Measurements from ENCODE around the gene AFG1L.
"Not testable (repeated sequence)": the region's sequence is repeated elsewhere in the genome, so short reads cannot be mapped to it uniquely, and the experiment has no call there.

The AFG1L gene

DNA sequence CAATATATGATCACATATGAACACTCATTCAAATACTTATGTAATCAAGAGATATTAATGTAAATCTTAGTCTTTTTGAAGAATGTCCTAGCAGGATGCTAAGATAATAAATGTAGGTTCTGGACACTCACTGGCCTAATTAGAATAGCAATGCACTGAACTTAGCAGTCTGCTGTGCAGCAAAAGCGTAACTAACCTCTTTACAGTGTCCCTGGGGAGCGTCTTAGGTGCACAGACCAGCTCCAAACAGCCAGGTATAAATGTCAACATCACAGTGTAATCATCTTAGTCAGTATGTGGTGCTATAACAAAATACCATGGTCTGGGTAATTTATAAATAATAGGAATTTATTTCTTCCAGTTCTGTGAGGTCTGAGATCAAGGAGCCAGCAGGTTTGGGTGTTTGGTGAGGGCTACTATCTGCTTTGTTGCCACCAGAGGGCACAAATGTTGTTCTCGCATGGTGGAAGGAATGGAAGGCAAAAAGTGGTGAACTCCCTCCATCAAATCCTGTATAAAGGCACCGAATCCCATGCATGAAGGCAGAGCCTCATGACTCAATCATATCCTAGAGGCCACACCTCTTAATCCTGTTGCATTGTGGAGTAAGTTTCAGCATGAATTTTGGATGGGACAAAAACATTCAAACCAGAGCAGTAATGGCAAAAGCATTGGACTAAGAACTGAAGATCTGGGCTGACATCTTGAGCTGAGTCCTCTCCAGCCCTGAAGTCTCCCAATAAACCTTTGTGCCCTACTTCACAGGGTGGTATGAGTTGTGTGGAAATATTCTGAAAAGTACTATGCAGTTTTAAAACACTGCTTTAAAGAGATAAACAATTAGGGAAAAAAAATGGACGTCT, 224.1 kb downstream of the AFG1L start:
- no peak for DNase-seq (ENCODE audit: low read depth in 2 of 2)

DNA sequence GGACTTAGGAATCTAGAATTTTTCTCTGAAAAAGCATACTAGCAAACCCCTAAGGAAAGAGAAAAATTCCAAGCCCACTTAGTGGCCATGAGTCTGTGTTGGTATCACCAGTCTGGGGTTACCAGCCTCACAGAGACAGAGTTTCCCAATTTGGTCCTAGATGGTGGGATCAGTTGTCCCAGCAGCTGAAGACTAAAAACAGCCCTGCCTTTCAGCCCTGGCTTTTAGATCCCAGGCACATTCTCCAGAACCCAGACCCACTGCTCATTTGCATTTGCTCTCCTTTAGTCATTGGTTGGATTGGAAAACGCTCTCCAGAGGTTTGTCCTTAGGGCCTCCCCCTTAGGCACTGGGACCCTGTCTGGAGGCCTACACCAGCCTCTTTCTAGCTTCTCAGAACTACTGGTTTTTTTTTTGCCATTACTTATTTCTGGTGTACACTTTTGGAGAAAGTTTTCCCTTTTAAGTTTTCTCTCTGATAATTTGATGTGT, 226.8 kb downstream of the AFG1L start:
- DNase-seq (ENCODE audit: low read depth in 2 of 2), result no peak

DNA sequence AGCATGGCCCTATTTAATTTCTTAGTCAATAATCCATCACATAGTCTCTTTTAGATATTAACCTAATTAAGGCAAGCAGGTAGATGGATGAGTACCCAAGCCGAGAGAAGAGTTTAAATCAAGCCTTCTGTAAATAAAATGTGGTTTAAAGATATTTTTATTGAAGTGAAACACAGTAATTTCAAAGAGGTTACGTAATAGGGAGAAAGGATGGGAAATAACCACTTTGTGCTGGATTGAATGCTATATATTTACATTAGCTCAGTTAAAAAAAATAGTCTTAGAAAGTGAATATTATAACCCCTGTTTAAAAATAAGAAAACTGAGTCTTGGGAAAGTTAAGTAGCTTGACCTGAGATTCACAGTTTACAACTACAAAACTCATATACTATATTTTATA, 228.8 kb downstream of the AFG1L start:
- no peak for DNase-seq (ENCODE audit: low read depth in 2 of 2)

DNA sequence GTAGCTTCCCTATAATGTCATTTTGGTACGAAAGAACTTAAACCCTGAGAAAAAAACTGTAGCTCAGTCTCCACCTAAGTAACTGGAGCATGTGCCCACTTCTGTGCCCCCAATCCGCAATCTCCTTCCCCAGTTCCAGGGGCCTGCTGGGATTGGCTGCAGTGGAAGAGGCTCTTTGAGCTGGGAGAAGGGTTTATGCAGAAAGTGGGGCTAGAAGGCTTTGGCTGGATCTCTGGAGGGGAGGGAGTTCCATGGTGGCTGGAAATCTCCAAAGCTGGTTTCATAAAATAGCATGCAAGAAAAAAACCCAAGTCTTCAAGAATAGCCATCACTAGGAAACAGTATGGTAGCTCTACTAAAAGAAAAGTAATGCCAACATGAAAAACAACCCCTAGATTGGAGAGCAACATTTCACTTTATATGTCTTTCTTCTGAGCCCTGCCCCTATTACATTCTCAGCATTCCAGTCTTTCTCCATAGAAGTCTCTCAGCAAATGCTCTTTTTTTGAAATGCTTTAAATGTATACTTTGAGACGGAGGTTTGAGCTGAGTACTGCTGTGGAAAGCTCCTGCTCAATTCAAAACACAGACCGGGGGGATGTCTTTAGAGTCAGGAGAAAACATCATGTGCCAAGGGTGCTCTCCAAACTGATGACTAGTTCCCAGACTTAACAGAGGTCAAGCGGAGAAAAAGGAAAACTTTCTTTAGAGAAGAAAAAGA, 229.8 kb downstream of the AFG1L start:
- DNase-seq (ENCODE audit: low read depth in 2 of 2), result no peak

DNA sequence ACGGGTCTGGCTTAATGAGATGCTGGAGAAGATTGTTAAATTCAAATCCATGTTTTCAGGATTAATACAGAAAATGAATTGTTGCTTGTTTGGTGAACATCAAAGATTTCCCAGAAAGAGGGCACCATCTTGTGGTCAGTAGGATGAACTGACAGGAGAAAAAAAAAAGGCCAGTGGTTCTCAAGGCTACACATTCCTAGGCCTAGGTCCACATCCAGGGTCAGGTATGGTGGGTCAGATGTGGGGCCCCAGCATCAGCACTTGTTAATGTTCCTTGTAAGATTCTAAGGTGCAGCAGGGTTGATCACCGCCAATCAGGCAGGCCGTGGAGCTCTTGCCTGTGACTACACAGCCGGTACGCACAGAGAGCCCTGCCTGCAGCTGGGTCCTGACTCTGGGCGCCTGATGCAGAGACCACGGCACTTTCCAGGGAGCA, 231.9 kb downstream of the AFG1L start:
- DNase-seq (ENCODE audit: low read depth in 2 of 2), result no peak

DNA sequence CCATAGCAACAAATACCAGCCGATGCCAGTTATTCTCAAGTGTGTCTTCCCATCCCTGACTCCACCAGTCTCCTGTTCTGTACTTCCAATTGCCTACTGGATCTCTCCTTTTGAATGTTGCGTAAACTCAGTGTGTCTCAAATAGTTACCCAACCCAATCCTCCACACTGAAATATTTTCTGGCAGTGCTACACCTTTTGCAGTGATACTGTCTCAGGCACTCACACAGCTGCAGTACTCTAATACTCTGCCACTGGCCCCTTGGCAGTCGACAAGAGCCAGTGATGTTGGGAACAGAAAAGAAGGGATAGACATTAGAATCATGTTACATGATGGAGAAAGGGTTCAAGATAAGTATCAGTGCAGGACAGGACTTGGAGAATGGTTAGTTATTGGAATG, 234.0 kb downstream of the AFG1L start:
- DNase-seq (ENCODE audit: low read depth in 2 of 2), result no peak

DNA sequence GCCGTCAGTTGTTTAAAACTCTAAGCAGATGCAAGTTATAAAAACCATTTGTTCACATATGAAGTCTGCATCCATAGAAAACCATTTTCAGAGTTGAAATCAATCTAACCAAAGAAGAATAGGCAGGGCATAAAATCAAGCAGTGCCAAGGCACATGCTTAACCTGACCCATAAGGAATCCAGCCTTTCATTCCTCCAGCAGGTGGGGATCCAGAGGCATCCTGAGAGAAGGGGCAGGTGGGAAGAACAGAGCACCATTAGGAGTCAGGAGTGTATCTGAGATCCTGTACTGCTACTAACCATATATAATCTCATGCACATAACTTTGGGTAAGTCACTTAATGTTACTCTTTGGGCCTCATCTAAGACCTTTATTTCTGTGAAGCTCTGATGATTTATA, 236.5 kb downstream of the AFG1L start:
- DNase-seq (ENCODE audit: low read depth in 2 of 2), result no peak

DNA sequence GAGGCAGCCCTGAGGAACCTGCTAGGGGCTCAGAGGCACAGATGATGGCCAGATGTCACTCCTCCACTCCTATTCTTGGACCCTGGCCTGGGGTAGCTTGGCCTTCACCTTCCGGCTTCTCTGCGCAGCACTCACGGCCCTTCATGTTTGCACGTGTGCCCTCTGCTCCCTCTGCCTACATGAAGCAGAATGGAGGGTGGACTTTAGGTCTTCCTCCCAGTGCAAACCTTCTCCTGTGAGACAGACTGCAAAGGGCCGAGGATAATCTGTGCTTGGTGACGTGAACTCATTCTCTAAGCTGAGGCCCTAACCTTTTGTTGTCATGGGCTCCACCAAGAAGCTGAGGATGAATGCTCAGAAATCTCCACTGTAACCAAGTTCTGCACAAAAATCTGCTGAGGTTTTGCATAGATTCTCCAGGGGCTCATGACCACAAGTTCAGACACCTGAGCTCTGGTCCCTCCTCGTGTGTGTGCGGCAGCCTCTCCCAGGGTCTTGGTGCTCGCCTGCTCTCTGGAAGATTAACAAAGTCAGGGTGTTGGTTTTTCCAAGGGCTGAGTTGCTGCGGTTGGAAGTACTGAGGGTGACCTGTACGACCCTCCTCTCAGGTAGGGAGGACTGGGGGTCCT, 240.4 kb downstream of the AFG1L start:
- DNase-seq (ENCODE audit: low read depth in 2 of 2), result no peak

DNA sequence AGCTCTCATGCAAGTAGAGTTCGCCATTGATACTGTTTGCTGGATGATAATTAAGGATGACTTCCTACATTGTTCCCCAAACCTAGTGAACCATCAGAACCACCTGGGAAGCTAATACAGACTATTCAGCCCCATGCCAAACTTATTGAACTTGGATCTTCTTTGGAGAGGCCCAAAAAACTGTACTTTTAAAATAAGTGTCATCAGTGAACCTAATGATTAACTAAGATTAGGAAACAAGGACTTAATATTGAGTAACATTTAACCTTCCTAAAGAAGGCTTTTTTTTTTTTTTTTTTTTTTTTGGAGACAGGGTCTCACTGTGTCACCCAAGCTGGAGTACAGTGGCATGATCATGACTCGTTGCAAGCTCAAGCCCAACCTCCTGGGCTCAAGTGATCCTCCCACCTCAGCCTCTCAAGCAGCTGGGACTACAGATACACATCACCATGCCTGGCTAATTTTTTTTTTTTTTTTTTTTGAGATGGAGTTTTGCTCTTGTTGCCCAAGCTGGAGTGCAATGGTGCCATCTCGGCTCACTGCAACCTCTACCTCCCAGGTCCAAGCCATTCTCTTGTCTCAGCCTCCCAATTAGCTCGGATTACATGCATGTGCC, 241.2 kb downstream of the AFG1L start:
- not testable (repeated sequence) for DNase-seq (ENCODE audit: low read depth in 2 of 2)

DNA sequence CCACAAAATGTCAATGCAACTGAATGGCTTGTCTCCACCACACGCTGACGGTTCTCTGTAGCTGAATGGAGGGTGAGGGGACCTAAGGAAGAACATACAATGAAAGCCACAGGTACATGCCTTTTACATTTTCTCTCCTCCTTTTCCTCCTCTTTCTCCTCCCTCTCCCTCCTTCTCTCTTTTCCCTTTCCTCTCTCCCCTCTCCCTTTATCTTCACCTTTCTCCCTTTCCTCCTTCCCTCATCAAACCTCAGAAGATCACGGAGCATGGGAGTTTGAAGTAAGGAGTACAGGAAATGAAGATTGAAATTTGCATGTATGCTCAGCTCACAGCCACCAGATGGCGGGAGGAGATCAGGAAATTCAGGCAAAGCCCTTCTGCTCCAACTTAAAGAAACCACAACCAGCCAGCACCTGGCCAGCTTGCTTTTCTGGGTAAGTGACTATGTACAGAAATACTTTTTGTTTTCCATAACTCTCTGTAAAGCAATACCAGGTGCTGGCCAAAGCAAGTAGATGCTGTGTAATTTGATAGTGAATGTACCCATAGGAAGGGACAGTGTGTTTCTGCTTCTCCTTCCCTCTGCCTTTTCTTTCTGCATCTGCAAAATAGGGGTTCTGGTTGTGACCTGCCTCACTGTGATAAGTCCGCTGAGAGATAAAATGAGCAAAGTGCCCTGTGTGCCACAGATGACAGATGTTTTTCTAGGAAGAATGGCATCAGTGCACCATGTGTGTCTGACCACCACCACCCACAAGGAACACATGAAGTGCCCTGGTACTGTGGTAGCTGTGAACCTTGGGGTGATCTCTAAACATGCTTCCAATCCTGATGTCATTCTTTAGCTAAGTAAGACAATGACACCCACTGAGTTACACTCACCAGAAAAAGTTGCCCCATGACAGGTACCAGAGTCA, 247.2 kb downstream of the AFG1L start:
- peak; percentile 42 to 46 for DNase-seq (ENCODE audit: low read depth in 2 of 2)

DNA sequence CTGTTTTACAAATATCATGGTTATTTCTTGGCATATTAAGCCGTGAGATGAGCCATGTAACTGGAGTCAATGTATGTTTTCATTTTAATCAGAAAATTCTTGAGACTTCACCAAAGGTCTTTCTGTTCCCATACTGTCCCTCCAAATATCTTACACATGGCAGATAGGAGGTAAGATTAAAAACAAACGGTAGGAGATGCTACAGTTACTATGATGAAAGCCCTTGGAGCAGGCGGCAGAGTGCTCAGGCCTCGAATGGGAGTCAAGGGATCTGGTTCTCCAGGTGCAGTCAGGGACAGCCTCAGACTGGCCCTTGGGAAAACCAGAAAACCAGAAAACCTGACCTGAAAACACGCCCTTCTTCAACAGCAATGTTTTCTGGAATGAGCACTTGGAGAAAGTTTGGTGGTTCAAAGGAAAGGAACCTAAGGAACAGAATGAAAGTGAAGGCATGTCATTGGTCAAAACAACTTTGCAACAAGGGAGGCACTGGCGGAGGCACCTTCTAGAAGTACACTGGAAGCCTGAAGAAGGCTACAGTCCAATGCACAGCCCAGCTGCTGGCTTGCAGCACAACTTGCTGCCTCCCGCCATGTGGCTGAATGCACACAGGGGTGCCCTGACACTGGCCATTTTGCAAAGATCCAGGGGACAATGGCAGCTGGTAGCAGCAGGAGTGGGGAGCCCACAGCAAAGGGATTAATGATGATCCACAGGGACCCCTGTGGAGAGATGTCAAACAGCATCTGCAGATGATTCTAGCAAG, 248.5 kb downstream of the AFG1L start:
- DNase-seq (ENCODE audit: low read depth in 2 of 2), result no peak

DNA sequence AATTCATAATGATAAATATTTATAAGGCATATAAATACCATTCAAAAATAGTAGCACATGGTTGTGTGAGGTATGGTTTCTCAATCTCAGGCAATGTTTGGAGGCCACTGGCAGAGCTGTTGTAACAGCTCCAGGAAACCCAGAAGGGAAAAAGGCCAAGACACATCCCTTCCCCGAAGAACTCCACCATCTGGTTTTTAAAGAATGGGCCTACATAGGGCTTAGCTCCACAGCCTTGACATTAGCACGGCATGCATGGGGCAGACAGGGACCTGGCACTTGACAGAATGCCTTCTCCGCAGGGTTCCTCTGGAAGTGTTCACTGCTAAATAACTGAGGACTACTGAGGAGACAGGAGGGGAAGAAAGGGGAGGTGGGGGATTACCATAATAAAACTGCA, 249.8 kb downstream of the AFG1L start:
- DNase-seq (ENCODE audit: low read depth in 2 of 2), result no peak

DNA sequence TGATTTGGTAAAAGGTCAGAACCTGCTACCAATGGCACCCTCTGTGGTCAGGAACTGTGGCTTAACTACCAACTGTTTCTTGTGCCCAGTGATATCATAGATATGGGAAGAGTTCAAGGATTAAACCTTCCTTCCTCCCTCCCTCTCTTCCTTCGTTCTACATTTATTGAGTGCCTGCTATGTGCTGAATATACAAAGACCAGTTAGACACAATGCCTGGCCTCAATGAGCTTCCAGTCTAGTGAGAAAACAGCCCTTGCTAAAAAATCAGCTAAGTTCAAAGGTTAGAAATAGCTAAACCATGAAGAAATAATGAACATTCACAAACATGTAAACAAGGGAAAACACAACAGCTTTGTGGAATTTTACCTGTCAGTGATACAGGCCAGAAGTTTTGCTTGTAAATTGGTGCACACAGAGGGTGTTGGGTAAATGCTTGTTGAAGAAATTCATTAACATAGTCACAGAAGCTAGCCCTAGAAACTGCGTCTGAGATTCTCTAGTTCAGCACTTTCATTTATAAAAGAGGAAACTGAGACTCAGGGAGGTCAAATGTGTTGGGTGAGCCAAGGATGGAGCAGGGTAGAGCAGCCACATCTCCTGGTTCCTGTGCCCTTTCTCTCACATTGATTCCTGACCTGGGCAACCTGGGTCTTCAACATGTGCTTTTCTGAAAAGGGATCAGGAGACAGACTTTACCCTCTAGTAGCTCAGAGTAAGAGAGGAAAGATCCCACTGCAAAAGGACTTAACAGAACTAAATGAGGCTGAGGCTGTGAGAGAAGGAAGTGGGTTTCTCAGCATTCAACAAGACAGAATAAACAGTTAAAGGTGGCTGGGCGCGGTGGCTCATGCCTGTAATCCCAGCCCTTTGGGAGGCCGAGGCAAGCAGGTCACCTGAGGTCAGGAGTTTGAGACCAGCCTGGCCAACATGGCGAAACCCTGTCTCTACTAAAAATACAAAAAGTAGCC, 251.5 kb downstream of the AFG1L start:
- no peak for DNase-seq (ENCODE audit: low read depth in 2 of 2)

DNA sequence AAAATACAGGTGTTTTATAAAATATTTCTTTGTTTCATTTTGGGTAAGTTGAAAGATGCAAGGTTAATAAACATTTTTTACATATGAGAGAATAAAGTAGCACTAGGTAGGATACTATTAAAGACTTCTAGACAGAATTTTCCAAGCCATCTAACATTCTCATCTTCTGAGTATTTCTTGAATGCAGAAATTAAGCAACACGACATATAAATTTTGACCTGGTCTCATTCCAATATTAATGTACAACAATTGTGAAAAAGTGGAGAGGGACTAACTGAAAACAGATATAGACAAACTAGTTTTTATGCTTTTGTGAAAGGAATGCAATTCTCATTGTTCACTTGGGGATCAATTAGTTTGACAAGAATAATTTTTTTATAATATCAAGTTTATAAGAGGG, 254.4 kb downstream of the AFG1L start:
- DNase-seq (ENCODE audit: low read depth in 2 of 2), result no peak

DNA sequence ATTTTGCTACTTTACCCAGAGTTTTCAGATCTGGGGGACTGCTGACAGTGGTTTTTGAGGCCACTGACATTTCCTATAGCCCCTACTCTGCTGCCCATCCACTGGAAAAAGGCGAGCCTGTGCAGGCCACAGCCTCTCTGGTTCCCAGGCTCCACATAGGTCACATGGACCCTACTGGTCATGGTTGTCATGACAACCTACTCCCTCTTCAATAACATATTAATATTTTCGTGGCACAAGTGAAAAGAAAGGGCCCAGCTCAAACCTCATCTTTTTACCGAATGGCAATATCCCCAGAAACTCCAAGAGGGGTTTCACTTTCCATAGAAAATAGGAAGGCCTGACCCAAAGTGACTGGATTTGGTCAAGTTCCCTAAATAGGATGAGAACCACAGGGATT, 254.9 kb downstream of the AFG1L start:
- DNase-seq (ENCODE audit: low read depth in 2 of 2), result no peak

DNA sequence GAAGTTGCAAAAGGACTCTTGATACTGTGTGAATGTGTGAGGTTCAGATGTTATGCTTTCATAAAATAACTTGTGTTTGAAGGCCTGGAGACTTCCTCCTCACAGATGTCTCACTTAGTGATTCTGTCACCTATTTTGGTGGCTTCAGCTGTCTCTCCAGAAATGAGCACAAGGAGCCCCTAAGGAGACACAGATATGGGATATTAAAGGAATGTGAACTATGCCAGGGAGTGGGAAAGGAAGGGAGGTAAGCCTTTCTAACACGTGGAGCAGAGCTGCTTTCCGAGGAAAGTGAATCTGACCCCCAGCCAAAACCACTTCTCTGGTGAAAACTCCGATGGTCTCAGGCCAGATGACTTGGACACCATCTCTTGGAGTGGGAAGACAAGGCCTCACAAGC, 255.4 kb downstream of the AFG1L start:
- DNase-seq (ENCODE audit: low read depth in 2 of 2), result no peak

DNA sequence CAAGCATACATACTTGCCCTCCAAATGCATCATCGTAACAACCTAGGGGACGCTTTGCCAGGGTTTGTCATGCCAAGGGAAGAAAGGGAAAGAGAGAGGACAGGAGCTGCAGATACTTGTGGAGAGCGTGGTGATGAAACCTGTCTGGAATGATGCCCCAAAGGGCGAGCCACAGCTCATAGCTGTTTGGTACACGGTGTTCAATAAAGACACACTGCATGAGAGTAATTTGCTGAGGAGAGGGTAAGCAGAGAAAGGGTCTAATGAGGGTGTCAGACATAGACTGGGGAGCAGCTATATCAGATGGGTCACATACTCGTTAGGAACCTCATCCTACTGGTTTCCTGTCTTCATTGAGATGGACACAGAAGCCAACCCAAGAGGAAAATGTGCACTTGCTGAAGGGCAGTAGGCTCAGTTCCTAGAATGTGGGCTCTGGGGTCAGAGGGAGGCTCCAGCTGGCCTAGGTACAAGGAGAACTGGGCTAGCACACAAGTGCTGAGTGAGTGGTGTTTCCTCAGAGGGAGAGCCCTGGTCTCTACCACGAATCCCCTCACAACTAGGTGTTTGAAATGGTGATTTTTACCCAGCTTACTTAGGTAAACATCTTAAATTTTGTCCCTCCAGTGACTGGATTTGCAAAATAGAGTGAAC, 260.7 kb downstream of the AFG1L start:
- DNase-seq (ENCODE audit: low read depth in 2 of 2), result no peak

DNA sequence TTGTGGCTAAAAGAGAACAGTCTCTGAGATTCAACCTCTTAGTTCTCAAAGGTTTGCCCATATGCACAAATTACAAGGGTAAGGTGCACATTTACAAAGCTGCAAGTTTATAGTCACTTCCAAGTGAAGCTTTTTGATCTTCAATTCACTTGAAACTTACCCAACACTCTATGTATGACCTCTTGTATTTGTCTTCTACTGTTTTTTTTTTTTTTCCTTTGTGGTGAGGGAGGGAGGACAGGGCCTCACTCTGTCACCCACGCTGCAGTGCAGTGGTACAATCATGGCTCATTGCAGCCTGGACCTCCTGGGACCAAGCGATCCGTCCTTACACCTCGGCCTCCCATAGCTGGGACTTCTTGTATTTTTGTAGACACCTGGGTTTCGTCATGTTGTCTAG, 261.4 kb downstream of the AFG1L start:
- DNase-seq (ENCODE audit: low read depth in 2 of 2), result no peak
